Measurements from ENCODE around the gene OCA2. TPM values are rescaled to one million over a fixed set of nuclear protein-coding genes. Genes with fewer than 3 reads are reported as not detected.

Gene OCA2
- total RNA-seq, 2 donors from 2014 or later, result 3.7 TPM; not detected in 1

DNA sequence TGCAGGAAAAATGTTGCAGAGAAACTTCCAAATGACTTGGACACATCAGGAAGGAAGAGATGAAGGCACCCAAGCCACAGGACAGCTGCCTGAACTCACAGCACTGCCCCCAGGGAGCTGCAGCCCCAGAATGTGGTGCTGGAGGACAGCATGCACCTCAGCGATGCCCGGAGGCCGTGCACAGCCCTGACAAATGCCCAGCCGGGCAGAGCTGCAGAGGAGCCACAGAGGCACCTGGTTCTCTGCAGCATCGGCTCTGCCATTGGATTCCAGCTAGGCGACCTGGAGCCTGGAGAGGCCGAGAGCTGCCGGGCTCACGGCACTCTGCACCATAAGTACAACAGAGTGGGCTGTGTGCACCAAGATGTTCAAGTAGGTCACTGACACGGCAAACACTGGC, 97.5 kb downstream of the OCA2 start:
- no peak for DNase-seq (ENCODE audit: low spot score)
- H3K4me3 ChIP-seq, result no peak overlapping the region
- H3K27me3 ChIP-seq (replicated peaks; ENCODE audit: insufficient read depth), result no peaks in the 10 kb centered on the region
- WGBS, result 87% methylated on average over 9 of the region's 10 CpGs
- H3K4me1 ChIP-seq (replicated peaks), result no peaks in the 10 kb centered on the region
- intact Hi-C loops (cut with DNase I), result no loop called here
- H3K9me3 ChIP-seq, result no peaks in the 10 kb centered on the region
- TF ChIP-seq POLR2AphosphoS5 (IDR thresholded peaks at IDR 0.05), result no peak
- TF ChIP-seq, protein P1, sequence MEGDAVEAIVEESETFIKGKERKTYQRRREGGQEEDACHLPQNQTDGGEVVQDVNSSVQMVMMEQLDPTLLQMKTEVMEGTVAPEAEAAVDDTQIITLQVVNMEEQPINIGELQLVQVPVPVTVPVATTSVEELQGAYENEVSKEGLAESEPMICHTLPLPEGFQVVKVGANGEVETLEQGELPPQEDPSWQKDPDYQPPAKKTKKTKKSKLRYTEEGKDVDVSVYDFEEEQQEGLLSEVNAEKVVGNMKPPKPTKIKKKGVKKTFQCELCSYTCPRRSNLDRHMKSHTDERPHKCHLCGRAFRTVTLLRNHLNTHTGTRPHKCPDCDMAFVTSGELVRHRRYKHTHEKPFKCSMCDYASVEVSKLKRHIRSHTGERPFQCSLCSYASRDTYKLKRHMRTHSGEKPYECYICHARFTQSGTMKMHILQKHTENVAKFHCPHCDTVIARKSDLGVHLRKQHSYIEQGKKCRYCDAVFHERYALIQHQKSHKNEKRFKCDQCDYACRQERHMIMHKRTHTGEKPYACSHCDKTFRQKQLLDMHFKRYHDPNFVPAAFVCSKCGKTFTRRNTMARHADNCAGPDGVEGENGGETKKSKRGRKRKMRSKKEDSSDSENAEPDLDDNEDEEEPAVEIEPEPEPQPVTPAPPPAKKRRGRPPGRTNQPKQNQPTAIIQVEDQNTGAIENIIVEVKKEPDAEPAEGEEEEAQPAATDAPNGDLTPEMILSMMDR (IDR thresholded peaks at IDR 0.05), result no peak
- TF ChIP-seq POLR2A (IDR thresholded peaks at IDR 0.05), result no peak
- no peak overlapping the region for H3K27ac ChIP-seq
- H3K36me3 ChIP-seq, result no peaks in the 10 kb centered on the region

DNA sequence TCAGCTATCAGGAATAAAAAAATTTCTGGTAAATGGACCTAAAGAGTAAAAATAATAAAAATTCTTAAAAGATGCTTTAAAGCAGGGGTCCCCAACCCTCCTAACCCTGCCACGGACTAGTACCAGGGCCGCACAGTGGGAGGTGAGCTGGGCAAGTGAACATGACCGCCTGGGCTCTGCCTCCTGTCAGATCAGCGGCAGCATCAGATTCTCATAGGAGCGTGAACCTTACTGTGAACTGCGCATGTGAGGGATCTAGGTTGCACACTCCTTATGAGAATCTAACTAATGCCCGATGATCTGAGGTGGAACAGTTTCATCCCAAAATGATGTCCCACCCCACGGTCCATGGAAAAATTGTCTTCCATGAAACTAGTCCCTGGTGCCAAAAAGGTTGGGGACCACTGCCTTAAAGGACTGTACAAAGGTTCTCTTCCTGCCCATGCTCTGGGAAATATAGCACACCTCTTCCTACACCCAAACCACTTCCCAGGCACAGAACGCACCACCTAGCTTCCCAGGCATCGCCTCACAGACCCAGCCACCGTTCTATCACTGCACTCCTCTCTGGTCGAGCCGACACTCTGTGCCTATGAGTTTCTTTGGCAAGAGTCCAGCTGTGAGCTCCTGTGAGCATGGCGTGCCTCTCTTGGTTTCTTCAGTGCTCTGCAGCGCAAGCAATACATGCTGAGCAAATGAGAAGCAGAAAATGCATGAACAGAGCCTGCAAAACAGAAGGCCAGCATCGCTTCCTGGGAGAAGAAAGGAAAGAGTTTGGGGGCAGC, 104.9 kb downstream of the OCA2 start:
- Histone ChIP-seq H3K4me3 (no peak overlapping the region), H3K4me1 (replicated peaks) (no peaks in the 10 kb centered on the region), H3K36me3 (no peaks in the 10 kb centered on the region), H3K27me3 (replicated peaks; ENCODE audit: insufficient read depth) (no peaks in the 10 kb centered on the region), H3K27ac (no peak overlapping the region), H3K9me3 (no peaks in the 10 kb centered on the region)
- no peak for DNase-seq (ENCODE audit: low spot score)
- intact Hi-C loops (cut with DNase I), result no loop called here
- 72% methylated on average over 16 of the region's 16 CpGs for WGBS
- TF ChIP-seq POLR2A (IDR thresholded peaks at IDR 0.05), result no peak
- TF ChIP-seq, protein P1 (IDR thresholded peaks at IDR 0.05), result no peak
- no peak for TF ChIP-seq POLR2AphosphoS5 (IDR thresholded peaks at IDR 0.05)

DNA sequence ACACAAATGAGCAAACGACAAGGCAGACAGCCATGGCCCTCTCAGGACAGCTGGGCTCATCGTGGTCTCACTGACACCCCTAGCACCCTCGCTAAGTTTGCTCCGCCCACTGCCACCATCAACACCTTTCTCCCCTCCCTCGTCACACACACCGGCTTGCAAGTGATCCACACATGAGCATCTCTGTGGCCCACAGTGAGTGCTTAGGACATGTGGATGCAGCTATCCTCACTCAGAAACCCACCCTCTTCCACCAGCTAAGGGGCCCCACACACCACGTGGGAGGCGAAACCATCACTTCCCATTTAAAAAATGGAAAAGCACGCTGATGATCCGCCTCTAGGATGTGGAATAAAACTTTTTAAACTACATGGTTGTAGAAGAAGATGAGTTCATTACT, 105.6 kb downstream of the OCA2 start:
- intact Hi-C loops (cut with DNase I), result no loop called here
- H3K27ac ChIP-seq, result no peak overlapping the region
- H3K36me3 ChIP-seq, result no peaks in the 10 kb centered on the region
- no peaks in the 10 kb centered on the region for H3K9me3 ChIP-seq
- no peaks in the 10 kb centered on the region for H3K4me1 ChIP-seq (replicated peaks)
- WGBS, result 91% methylated on average over 10 of the region's 10 CpGs
- TF ChIP-seq POLR2A (IDR thresholded peaks at IDR 0.05) (no peak), POLR2AphosphoS5 (IDR thresholded peaks at IDR 0.05) (no peak)
- TF ChIP-seq, protein P1 (IDR thresholded peaks at IDR 0.05), result no peak
- no peaks in the 10 kb centered on the region for H3K27me3 ChIP-seq (replicated peaks; ENCODE audit: insufficient read depth)
- H3K4me3 ChIP-seq, result no peak overlapping the region
- DNase-seq (ENCODE audit: low spot score), result no peak

DNA sequence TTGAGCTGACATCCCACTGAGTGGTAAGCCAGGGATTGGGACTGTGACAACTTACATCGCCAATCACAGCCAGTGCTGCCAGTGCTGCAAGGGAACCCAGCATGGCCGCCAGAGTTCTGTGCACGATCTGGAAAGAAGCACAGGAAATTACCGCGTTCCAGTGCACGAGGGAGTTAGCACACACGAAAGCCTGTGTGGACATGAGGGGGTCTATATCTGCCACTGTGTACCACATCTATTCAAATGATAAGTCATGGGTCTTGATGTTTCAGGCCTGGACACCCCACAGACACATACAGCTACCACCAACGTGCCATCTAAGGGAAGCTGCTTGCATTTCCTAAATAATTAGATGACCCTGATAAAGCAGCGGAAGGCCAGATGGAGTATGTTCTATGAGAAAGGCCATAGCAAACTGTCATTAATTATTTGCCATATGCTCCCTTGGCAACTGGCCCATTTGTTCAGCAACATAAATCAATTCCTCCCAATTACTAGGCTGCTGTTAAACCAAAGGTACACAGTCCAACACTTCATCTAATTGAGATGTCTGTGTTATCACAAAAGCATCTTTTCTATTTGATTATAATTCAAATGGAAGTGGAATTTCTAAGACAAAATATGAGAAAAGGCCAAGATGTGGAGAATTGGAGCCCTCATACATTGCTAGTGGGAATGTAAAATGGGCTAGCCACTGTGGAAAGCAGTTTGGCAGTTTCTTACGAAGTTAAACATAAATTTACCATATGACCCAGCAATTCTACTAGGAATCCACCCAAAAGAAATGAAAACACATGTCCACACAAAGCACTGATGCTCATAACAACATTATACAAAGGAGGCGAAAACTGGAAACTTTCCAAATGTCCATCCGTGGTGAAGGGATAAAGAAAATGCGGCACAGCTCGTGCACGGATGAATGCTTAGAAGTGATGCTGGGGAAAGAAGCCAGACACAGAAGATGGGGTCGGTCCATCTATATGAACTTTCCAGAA, 108.3 kb downstream of the OCA2 start:
- 55% methylated on average over 16 of the region's 16 CpGs for WGBS
- Histone ChIP-seq H3K27me3 (replicated peaks; ENCODE audit: insufficient read depth) (no peaks in the 10 kb centered on the region), H3K4me1 (replicated peaks) (no peaks in the 10 kb centered on the region), H3K4me3 (no peak overlapping the region), H3K36me3 (no peaks in the 10 kb centered on the region), H3K9me3 (no peaks in the 10 kb centered on the region), H3K27ac (no peak overlapping the region)
- TF ChIP-seq POLR2AphosphoS5 (IDR thresholded peaks at IDR 0.05) (no peak), POLR2A (IDR thresholded peaks at IDR 0.05) (no peak)
- TF ChIP-seq, protein P1 (IDR thresholded peaks at IDR 0.05), result no peak
- no peak for DNase-seq (ENCODE audit: low spot score)
- intact Hi-C loops (cut with DNase I), result no loop called here

All from prostate gland (tissue), 2 donors.